ENCODE data around the gene NOVA2.
A peak's percentile ranks its signal among the peaks of the same experiment; 100 is the strongest.
"Not testable (repeated sequence)": the region's sequence is repeated elsewhere in the genome, so short reads cannot be mapped to it uniquely, and the experiment has no call there.

NOVA2 gene

DNA sequence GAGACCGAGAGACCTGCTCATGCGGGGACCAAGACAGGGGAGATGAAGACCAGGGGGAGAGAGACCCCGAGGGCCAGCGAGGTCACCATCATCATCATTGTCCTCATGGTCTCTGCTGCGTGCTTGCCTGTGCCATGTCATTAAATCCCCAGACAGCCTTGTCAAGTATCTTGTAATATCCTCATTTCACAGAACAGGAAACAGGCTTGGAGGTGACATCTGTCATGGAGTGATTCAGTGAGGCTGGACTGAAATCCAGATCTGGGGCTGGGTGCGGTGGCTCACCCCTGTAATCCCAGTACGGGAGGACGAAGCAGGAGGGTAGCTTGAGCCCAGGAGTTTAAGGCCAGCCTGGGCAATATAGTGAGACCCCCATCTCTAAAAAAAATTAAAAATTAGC lies 53.2 kb downstream of the NOVA2 start:
- no peak for DNase-seq

DNA sequence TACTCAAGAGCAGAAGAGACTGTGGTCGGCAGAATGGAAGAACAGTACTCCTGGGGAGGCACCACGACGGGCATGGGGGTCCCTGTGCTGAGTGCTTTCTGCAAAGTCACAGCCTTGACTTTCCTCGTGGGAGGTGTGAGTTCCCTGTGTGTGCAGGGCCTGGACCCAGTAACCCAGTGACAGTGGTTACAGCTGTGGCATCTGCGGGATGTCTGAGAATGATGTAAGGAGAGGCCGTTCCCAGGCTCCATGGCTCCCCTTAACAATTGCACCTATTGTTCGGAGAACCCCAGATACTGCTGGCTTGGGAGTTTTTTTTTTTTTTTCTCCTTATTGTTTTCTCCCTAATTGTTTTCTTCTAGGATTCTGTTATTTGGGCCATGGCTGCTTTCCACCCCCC lies 54.0 kb downstream of the NOVA2 start:
- DNase-seq, result no peak

DNA sequence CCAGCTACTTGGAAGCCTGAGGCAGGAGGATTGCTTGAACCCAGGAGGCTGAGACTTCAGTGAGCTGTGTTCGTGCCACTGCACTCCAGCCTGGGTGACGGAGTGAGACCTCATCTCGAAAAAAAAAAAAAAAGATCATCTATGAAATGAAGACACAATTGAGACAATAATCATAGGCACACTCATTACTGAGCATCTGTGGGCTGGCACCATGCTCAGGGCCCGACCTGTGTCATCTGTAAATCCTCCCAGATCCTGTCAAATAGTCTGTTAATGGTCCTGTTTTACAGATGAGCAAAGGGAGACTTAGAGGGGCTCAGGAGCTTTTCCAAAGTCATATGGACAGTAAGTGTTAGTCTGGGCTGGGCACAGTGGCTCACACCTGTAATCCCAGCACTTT lies 54.9 kb downstream of the NOVA2 start:
- no peak for DNase-seq

DNA sequence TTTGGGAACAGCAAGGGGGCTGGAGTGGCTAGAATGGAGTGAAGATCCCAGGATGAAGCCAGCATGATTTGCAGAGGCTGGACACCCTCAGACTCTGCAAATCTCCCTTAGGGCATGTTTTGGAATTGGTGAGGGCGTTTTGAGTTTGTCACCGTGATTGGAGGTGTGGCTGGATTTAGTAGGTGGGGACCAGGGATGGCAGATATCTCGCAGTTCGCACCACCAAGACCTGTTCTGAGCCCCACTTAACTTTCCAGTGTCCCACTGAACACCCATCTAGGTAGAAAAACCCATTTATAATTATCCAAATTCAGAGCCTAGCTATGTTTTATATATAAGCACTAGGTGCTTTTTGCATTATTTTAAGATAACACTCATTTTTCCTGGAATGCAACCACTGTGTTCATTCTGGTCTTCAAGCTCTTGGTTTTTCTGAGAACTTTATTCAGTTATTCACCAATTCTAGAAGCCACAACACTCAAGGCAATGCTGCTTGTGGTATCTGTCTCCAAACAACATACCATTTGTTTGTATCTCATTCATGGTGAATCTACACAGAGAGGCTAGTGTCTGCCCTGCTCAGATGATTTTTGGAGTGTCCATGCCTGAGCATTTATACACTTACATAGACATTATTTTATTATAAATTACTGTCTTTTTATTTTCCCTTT lies 56.1 kb downstream of the NOVA2 start:
- no peak for DNase-seq

DNA sequence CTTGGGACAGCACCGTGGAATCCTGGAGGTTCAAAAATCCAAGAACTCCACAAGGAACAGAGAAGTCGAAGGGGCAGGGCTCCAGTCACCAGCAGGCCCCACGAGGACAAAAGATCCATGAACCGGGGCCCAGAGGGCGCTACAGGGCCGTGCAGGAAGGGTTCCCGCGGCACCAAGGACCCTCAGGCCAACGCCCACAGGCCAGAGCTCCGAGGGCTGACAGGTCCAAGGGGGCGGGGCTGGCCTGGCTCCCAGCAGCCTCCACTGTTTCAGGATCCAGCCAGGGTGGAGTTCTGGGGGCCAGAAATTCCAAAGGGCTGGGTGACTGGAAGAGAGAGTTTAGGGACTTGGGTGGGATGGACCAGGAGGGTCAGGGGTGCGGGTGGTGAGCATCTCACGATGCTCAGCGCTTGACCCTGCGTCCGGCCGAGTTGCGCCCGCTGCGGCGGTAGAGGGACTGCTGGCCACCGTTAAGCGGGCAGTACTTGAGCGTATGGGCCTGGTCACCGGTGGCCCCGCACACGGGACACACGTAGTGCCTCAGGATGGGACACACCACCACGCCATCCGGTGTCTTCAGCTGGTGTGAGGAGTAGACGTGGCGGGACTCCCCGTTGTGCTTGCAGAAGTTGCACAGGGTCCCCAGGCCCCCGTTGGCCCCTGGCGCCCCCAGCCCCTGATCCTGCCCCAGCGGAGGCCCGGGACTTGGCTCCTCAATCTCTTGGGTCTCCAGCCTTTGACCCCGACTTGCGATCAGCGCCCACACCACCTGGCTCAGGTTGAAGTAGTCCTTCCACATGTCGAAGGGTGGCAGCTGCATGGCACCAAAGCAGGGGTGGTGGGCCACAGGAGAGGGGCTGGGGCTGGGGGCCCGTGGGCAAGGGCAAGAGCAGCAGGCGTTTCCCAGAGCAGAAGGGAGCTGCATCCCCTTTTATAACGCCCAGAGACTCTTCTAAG lies 59.5 kb downstream of the NOVA2 start, which contains the start of gene NANOS2:
NANOS2 (minus strand) TSS at position 905 of the 957 bp plus-strand sequence; CDS start at position 820, 85 bp downstream.
- DNase-seq, result no peak

DNA sequence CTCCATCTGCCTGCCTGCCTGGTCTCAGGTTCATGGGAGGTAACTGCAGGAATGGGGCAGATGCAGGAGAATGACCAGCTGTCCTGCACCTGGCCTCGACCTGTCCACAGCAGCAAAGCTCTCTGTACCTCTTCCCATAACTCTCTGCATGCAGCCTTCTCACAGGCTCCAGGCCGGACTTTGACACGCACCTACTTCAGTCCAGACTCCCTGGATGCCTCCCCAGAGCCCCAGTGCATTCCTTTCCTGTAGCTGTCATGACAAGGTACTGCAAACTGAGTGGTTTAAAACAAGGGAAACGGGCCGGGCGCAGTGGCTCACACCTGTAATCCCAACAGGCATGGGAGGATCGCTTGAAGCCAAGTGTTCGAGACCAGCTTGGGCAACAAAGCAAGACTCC lies 62.4 kb downstream of the NOVA2 start:
- no peak for DNase-seq

DNA sequence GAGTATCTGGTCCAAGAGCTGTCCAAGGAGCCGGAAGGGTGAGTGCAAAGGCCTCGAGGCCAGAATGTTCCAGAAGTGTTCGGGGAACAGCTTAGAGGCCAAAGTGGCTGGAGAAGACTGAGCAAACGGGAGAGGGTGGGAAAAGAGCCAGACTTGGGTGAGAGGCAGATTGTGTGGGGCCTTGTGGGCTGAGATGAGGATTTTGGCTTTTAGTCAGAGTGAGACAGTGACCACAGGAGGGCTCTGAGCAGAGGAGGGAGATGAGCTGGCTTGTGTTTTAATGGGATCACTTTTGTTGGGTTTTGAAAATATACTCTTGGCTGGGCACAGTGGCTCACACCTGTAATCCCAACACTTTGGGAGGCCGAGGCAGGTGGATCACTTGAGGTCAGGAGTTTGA lies 64.7 kb downstream of the NOVA2 start:
- DNase-seq, result no peak

DNA sequence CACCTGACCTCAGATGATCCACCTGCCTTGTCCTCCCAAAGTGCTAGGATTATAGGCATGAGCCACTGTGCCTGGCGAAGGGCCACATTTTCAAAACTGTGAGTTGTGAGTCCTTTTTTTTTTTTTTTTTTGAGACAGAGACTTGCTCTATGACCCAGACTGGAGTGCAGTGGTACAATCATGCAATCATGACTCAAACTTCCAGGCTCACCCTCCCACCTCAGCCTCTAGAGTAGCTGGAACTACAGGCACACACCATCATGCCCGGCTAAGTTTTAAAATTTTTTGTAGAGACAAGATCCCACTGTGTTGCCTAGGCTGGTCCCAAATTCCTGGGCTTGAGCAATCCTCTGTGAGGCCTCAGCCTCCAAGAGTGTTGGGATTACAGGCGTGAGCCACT lies 67.4 kb downstream of the NOVA2 start:
- DNase-seq, result no peak

DNA sequence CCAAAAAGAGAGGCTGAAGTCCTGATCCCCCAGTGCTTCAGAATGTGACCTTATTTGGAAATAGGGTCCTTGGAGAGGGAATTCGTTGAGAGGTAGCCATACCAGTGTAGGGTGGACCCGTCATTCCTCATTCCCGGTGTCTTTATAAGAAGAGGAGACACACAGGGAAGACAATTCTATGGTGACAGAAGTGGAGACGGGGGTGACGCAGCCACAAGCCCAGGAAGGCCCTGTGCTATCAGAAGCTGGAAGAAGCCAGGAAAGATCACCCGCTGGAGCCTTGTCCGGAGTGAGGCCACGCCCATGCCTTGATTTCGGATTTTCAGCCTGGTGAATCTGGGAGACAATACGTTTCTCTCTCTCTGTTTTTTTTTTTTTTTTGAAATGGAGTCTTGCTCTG lies 68.7 kb downstream of the NOVA2 start:
- no peak for DNase-seq

DNA sequence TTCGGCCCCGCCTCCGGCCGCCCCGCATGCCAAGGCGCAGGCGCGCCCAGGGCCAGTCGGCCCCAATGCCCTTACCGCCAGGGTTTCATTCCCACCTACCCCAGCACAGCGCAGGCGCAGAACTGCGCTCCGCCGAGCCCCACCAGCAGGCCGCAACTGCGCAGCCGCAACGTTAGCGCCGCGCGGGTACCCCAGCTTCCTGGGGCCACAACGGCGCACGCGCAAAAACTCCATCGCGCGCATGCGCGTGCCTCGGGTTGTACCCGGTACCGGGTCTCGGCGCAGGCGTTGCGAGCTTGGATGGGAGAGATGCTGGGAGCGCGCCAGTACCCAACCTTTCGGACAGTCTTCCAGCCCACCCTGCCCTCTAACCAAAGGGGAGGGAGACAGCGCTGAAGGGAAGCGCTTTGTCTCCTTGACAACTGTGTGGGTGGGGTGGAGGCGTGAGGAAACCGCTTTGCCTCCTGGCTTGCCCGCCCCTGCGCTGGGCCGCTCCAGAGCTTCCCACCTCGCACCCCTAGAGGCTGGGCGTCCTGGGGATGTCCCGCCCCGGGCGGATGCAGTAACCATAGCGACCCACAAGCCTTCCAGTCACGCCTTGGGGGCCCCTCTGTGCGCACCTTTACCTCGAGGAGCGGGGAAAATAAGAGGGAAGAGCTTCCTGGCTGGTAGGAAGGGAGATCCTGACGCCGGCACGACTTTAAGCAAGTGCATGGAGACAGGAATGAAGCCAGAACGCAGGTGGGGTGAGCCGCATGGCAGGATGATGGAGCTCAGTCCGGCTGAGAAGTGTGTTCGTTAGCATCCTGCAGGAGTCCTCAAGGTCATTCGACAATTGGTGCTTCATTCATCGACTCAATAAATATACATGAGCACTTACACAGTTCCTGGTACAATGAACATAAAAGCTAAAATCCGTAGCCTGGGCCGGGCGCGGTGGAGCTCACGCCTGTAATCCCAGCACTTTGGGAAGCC lies 70.7 kb downstream of the NOVA2 start:
- peak; percentile 96 for DNase-seq

DNA sequence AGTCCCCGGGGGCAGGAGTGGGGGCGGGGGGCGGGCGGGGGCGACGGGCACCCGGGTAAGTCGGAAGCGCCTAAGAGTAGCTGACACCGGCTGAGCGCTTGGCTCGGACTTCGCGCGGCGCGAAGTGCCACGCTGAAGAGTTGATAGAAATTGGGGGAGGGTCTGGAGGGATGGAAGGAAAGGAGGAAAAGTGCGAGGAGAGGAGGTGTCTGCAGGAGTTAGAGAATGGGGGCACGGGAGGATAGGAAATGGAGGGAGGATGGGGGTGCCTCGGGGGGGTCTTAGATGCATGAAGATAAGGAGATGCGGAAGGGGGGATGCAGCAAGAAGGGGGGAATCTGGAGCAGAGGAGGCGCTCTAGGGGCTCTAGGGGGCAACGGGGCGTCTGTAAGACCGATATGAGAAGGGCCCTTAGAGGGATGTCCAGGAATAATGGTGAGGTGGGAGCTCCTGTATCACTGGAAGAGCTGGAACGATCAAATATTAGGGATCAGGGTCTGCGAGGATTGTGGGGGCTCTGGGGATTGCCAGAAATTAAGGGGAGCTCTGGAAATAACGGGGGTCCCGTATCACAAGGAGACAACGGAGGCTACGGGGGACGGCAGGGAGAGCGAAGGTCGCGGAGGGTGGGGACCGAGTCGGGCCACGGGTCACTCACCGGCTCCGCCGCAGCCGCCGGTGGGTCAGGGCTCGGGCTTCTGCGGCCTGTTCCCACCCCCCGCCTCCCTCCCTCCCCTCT lies 71.6 kb downstream of the NOVA2 start, which contains the start of gene MYPOP:
MYPOP (minus strand) TSS at position 702 of the 739 bp plus-strand sequence. CDS start 840 bp downstream, outside the sequence.
- DNase-seq, result no peak

DNA sequence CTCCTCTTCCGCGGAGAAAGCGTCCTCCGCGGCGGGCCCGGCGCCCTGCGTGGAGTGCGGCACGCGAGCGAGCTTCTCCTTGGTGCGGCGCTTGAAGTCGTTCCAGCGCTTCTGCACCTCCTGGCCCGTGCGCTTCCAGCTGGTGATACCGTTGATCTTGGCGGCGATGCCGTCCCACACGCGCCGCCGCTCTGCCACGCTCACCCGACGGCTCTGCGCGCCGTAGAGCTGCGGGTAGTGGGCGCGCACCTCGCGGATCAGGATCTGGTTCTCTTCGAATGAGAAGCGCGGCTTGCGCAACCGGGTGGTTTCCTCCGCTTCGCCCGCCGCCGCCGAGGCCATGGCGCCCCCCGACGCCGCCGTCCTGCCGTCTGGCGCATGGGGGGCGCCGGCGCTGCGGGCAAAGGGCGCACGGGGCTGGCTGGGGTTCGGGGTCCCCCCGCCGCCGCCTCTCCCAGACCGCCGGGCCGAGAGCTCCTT lies 72.2 kb downstream of the NOVA2 start:
- no peak for DNase-seq

DNA sequence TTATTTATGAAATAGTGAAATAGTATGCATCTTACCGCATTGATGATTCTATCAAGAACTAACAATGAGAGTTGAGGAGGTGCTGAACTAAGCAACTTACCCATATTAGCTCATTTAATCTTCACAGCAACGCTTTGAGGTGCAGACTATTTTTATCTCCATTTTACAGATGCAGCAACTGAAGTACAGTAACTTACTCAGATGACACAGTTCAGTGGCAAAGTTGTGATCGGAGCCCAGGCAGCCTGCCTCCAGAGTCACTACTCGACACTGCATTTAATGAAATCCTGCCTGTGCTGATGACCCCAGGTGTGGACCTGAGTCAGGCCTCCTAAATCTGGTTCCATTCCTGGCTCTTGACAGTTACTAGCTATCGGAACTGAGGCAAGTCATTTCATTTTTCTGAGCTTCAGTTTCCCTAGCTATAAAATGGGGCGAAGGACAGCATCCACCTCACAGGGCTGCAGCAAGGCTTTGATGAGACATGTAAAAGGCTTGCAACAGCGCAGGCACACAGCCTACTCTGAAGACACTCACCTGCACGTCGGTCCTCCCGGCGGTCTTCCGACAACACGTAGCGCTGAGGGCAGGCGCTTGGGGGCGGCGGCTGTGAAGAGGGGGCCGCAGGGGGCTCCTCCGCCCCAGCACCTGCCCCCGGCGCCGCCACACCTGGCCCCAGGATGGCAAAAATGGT lies 72.8 kb downstream of the NOVA2 start:
- DNase-seq, result no peak

DNA sequence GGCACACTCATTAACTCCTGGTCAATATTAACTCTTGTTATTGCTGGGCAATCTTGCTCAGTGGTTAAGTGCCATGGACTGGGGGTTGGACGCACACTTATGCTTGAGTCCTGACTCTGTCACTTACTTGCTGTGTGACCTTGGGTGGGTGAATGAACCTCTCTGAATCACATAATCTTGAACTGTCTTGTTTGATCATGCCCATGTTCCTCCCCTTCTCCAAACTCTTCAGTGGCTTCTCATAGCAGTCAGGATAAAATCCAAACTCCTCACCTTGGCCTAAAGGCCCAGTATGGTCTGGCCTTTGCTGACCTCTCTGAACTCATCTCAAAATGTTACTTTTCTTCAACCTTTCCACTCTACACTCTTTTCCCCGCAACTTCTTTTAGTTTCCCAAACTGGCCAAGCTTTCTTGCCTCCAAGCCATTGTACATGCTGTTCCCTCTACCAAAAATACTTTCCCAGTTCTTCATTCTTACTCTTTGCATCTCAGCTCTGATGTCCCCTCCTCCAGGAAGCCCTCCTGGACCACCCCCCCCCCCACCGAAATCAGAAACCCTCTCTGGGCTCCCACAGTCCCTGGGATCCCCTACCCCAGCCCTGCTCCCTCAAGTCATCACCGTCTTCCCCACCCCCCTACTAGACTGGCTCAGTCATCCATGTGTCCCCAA lies 73.6 kb downstream of the NOVA2 start:
- DNase-seq, result no peak

DNA sequence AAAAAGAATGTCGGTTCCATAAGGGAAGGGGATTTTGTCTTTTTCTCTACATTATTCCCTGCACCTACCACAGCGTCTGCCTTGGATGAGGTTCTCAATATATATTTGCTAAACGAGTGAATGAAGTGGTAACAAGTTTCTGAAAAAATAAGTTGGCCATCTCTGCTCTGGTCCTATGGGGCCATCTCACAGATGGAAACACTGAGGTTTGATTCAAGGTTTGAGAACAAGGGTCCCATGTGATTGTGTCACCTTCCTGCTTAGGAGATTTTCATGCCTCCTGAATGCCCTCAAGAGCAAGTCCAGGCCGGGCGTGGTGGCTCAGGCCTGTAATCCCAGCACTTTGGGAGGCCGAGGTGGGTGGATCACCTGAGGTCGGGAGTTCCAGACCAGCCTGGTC lies 74.4 kb downstream of the NOVA2 start:
- no peak for DNase-seq

DNA sequence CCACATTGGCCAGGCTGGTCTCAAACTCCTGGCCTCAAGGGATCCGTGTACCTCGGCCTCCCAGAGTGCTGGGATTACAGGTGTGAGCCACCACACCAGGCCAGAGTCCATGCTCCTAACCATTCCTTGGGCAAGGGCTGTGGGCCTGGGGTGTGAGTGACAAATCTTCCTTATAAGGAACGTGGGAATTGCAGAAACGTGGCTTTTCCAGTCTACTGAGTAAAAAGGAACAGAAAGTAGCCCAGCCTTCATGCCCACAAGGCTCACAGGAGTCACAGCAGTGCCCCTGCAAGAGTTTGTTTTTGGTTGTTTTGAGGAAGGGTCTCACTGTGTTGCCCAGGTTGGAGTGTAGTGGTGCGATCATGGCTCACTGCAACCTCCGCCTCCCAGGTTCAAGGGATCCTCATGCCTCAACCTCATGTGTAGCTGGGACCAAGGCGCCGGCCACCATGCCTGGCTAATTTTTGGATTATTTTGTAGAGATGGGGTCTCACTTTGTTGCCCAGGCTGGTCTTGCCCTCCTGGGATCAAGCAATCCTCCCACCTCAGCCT lies 76.3 kb downstream of the NOVA2 start:
- DNase-seq, result no peak

DNA sequence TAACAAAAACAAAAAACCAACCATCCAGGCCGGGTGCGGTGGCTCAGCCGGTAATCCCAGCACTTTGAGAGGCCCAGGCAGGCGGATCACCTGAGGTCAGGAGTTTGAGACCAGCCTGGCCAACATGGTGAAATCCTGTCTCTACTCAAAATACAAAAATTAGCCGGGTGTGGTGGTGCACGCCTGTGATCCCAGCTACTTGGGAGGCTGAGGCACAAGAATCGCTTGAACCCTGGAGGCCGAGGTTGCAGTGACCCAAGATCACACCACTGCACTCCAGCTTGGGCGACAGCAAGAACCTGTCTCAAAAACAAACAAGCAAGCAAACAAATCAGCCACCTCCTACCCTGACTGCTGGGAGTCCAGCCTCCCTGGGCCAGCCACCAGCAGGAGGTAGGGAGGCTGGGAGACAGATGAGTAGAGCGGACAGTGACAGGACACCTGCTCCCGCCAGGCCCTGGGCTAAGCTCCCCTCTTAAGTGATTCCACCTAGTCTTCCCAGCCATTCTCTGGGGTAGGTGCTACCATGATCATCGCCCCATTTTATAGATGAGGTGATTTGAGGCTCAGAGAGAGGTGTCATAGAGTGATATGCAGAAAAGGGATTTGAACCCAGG lies 77.6 kb downstream of the NOVA2 start:
- not testable (repeated sequence) for DNase-seq

DNA sequence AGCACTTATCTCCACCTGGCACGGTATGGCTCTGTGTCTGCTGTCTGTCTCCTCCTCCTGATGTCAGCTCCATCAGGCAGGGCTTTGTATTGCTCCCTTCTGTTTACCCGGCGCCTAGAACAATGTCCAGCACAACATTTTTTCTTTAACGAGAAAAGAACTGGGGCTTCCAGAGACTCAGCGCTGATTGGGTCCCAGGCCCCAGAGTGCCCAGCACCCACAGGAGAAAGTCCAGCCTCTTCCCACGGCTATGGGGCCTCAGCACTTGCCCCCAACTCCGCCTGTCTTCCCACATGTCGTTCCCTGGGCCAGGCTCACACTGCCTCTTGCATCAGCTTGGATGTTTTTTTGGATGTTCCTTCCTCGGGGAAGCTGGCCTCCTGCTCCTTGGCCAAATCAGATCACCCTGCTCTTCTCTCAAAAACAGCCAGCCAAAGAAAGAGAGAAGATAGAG lies 78.1 kb downstream of the NOVA2 start:
- DNase-seq, result no peak

DNA sequence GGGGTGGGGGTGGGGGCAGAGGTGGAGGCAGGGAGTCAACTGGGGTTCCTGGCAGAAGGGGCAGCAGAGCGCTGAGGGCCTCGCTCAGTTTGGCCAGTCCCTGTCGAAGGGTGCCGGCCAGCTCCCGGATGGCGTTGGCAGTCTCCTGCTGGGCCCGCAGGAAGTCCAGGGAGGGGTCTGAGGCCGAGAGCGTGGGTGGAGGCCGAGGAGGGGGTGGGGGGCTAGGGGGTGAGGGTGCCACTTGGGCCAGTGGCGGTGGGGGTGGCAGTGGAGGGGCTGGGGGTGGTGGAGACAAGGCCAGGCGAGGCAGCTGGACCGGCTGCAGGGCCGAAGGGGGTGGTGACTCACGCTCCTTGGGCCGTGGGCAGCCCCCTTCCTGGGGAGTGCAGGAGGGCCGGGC lies 82.8 kb downstream of the NOVA2 start:
- DNase-seq, result no peak
